A549 (cell line): ENCODE results near the gene C1GALT1.

Experiments used
- EP300 ChIP-seq, 2 experiments: fragments of >200 bp; sonication (Bioruptor Twin); formaldehyde crosslinking; IDR thresholded peaks; 2 replicates in 1 of 2; 3 replicates in 1 of 2; pipeline ENCODE4 v1.6.1; 2016 to 2017
- ZC3H11A ChIP-seq: fragments of 450-650 bp; IDR thresholded peaks from 2 replicates; pipeline ENCODE4 v1.6.1; 2014; ENCODE audit warnings: antibody characterized with exemption, mild to moderate bottlenecking
- TF ChIP-seq, protein P1 (sequence below): fragments of >200 bp; sonication (Bioruptor Twin); formaldehyde crosslinking; IDR thresholded peaks from 3 replicates; pipeline ENCODE4 v1.5.1; 2016

DNA sequence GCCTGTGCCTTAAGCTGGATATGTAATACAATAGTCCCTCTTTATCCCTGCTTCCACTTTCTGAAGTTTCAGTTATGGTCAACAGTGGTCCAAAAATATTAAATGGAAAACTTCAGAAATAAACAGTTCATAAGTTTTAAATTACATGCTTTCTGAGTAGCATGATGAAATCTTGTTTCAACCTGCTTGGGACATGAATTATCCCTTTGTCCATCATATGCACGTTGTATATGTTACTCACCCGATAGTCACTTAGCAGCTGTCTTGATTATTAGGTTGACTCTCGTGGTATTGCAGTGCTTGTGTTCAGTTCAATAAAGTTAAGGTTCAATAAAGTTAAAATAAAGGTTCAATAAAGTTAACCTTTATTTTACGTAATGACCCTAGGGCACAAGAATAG lies 25.5 kb downstream of the C1GALT1 start:
- TF ChIP-seq EP300 (IDR thresholded peaks at IDR 0.05) (no peak), ZC3H11A (no peak)
- TF ChIP-seq, protein P1, sequence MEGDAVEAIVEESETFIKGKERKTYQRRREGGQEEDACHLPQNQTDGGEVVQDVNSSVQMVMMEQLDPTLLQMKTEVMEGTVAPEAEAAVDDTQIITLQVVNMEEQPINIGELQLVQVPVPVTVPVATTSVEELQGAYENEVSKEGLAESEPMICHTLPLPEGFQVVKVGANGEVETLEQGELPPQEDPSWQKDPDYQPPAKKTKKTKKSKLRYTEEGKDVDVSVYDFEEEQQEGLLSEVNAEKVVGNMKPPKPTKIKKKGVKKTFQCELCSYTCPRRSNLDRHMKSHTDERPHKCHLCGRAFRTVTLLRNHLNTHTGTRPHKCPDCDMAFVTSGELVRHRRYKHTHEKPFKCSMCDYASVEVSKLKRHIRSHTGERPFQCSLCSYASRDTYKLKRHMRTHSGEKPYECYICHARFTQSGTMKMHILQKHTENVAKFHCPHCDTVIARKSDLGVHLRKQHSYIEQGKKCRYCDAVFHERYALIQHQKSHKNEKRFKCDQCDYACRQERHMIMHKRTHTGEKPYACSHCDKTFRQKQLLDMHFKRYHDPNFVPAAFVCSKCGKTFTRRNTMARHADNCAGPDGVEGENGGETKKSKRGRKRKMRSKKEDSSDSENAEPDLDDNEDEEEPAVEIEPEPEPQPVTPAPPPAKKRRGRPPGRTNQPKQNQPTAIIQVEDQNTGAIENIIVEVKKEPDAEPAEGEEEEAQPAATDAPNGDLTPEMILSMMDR: no peak
